ENCODE measurements around the gene RNF144A. TPM values are rescaled to one million over a fixed set of nuclear protein-coding genes. Genes with fewer than 3 reads are reported as not detected.

Gene RNF144A
- polyA plus RNA-seq, 1 of the 3 experiments (the other 2 are of a cell fraction): 15.6 TPM

GRCh38 chr2:6994536-6995128, 77.4 kb downstream of the RNF144A start:
- Histone ChIP-seq H3K79me2 (ENCODE audit: insufficient read depth) (no peaks in the 10 kb centered on the region), H3K27ac (ENCODE audit: low read depth in 2 of 2, low read length in 1 of 2) (peak overlapping the region in 1 of 2 experiments; percentile 100; a peak in 2 of 4 replicates), H3K9ac (no peak overlapping the region), H3K9me2 (no peaks in the 10 kb centered on the region), H3K4me3 (ENCODE audit: low read depth in 2 of 2, low read length in 1 of 2) (no peak overlapping the region), H3K9me3 (no peaks in the 10 kb centered on the region), H2AFZ (ENCODE audit: low read depth) (no peak overlapping the region), H3K27me3 (ENCODE audit: insufficient read depth) (no peaks in the 10 kb centered on the region), H3F3A (replicated peaks; ENCODE audit: insufficient read depth) (no peaks in the 10 kb centered on the region), H4K20me1 (ENCODE audit: insufficient read depth) (no peaks in the 10 kb centered on the region), H3K36me3 (replicated peaks in 1 of 2; ENCODE audit: control insufficient read depth in 1 of 2, insufficient read depth in 2 of 2, low read length in 1 of 2) (peaks cover 0 to 21% of the 10 kb centered on the region in 2 experiments), H3K4me2 (no peak overlapping the region), H3K4me1 (ENCODE audit: control insufficient read depth in 1 of 2, insufficient read depth in 2 of 2, low read depth in 1 of 2, low read length in 1 of 2) (peaks cover 0 to 46% of the 10 kb centered on the region in 2 experiments; a peak in 2 of 4 replicates)
- ChIA-PET POLR2A (interaction anchor here (1.1 to 2.4 kb wide), 2 partner anchors 10 to 14 kb away, joined by 6 to 13 read pairs; no protein-coding TSS in a partner anchor), CTCF (interaction anchor here (0.7 to 15.5 kb wide), 14 partner anchors 10 to 103 kb away, joined by 3 to 128 read pairs (median 6); partner anchors contain the start of gene RNF144A)
- DNase-seq: no peak
- WGBS (ENCODE audit: low lambda C conversion rate): 88% methylated on average over 8 of the region's 12 CpGs
- no peak for TF ChIP-seq RAD21 (IDR thresholded peaks at IDR 0.05; ENCODE audit: low read length)
- TF ChIP-seq YY1 (IDR thresholded peaks at IDR 0.05; ENCODE audit: low read depth): no peak
- no peak for TF ChIP-seq TCF12 (IDR thresholded peaks at IDR 0.05)
- TF ChIP-seq USF2 (IDR thresholded peaks at IDR 0.05; ENCODE audit: borderline replicate concordance, low read depth, low read length): no peak
- no peak for TF ChIP-seq FOXJ3 (CRISPR knock-in tag; IDR thresholded peaks at IDR 0.05)

GRCh38 chr2:6995391-6996097, 78.3 kb downstream of the RNF144A start:
- no peak for DNase-seq
- H3K36me3 ChIP-seq (replicated peaks in 1 of 2; ENCODE audit: control insufficient read depth in 1 of 2, insufficient read depth in 2 of 2, low read length in 1 of 2): peaks cover 0 to 29% of the 10 kb centered on the region in 2 experiments
- no peaks in the 10 kb centered on the region for H3K9me3 ChIP-seq
- ChIA-PET POLR2A (no interaction called here), CTCF (interaction anchor here (1.0 to 15.5 kb wide), 6 partner anchors 12 to 102 kb away, joined by 3 to 128 read pairs (median 8); partner anchors contain the start of gene RNF144A)
- no peaks in the 10 kb centered on the region for H3F3A ChIP-seq (replicated peaks; ENCODE audit: insufficient read depth)
- no peak overlapping the region for H3K4me2 ChIP-seq
- H3K4me1 ChIP-seq (ENCODE audit: control insufficient read depth in 1 of 2, insufficient read depth in 2 of 2, low read depth in 1 of 2, low read length in 1 of 2): peaks cover 0 to 46% of the 10 kb centered on the region in 2 experiments; a peak in 2 of 4 replicates
- H3K9ac ChIP-seq: no peak overlapping the region
- 87% methylated on average over 11 of the region's 11 CpGs for WGBS (ENCODE audit: low lambda C conversion rate)
- H2AFZ ChIP-seq (ENCODE audit: low read depth): no peak overlapping the region
- no peaks in the 10 kb centered on the region for H3K27me3 ChIP-seq (ENCODE audit: insufficient read depth)
- peak overlapping the region in 1 of 2 experiments; percentile 100; a peak in 1 of 4 replicates for H3K27ac ChIP-seq (ENCODE audit: low read depth in 2 of 2, low read length in 1 of 2)
- H4K20me1 ChIP-seq (ENCODE audit: insufficient read depth): no peaks in the 10 kb centered on the region
- H3K4me3 ChIP-seq (ENCODE audit: low read depth in 2 of 2, low read length in 1 of 2): no peak overlapping the region
- TF ChIP-seq RXRA (IDR thresholded peaks at IDR 0.05; ENCODE audit: borderline replicate concordance, low read depth) (no peak), JUND (IDR thresholded peaks at IDR 0.05) (no peak), NRF1 (IDR thresholded peaks at IDR 0.05; ENCODE audit: low read depth, low read length) (no peak), REST (IDR thresholded peaks at IDR 0.05; ENCODE audit: low read depth, low read length) (no peak), GATA2 (CRISPR knock-in tag; IDR thresholded peaks at IDR 0.05) (no peak), EP300 (IDR thresholded peaks at IDR 0.05; ENCODE audit: borderline replicate concordance in 1 of 2, low read depth in 1 of 2, low read length in 1 of 2) (no peak), IRF3 (IDR thresholded peaks at IDR 0.05; ENCODE audit: low read depth, low read length) (no peak), MEF2A (IDR thresholded peaks at IDR 0.05; ENCODE audit: borderline replicate concordance, low read depth) (no peak), MXI1 (IDR thresholded peaks at IDR 0.05; ENCODE audit: low read depth, low read length) (no peak), CTCF (IDR thresholded peaks at IDR 0.05) (no peak)
- H3K79me2 ChIP-seq (ENCODE audit: insufficient read depth): no peaks in the 10 kb centered on the region
- H3K9me2 ChIP-seq: no peaks in the 10 kb centered on the region
